Activated CD8-positive, alpha-beta T cell treated with anti-CD3 and anti-CD28 coated beads, Interleukin-2, amount 10 ng/mL, durations not matched to agents 7 days and 5 days (primary cell): ENCODE measurements around the gene CIAO3. TPM values are rescaled to one million over a fixed set of nuclear protein-coding genes. Genes with fewer than 3 reads are reported as not detected.

Source experiments
- ATAC-seq: fragments of 150-1000 bp; cut with Tn5 transposase; one replicate; pipeline ENCODE4 v1.10.0; 2021; ENCODE audit warnings: moderate library complexity
- CTCF ChIA-PET: fragments of 350-600 bp; sonication (Branson Sonifier 250); formaldehyde crosslinking; loops from one replicate; lab custom pipeline; 2021; ENCODE audit warnings: antibody characterized with exemption; lab: Charles Lee
- POLR2A ChIA-PET: fragments of 350-600 bp; sonication (Branson Sonifier 250); formaldehyde crosslinking; loops from one replicate; lab custom pipeline; 2021; ENCODE audit warnings: antibody characterized with exemption; lab: Charles Lee
- DNase-seq: peaks from one replicate; pipeline ENCODE4 v3.0.0-alpha.2; 2020
- H3K27ac Mint-ChIP-seq: one replicate; pipeline ENCODE4 v1.8.0; 2021; ENCODE audit warnings: mild to moderate bottlenecking, mixed read lengths
- H3K27me3 Mint-ChIP-seq: one replicate; pipeline ENCODE4 v1.8.0; 2021; ENCODE audit warnings: low read depth, mixed read lengths
- H3K36me3 Mint-ChIP-seq: one replicate; pipeline ENCODE4 v1.8.0; 2021; ENCODE audit warnings: low read depth, mixed read lengths
- H3K4me1 Mint-ChIP-seq: one replicate; pipeline ENCODE4 v1.8.0; 2021; ENCODE audit warnings: low read depth, mixed read lengths
- H3K4me3 Mint-ChIP-seq: one replicate; pipeline ENCODE4 v1.8.0; 2021; ENCODE audit warnings: mild to moderate bottlenecking, mixed read lengths
- H3K9me3 Mint-ChIP-seq: one replicate; pipeline ENCODE4 v1.8.0; 2022; ENCODE audit warnings: mixed read lengths; ENCODE audit not compliant: insufficient read depth
- total RNA-seq, 2 experiments: library from RNA; stranded (reverse); gene quantifications; one replicate each; pipeline ENCODE4 v1.2.3, GENCODE V29; 2021

The CIAO3 gene
- total RNA-seq, 2 experiments from 2014 or later: 24.9 to 32.4 TPM

GRCh38 chr16:774086-775001, 33.5 kb upstream of the CIAO3 start:
- CTCF ChIA-PET: no interaction called here
- POLR2A ChIA-PET: no interaction called here

GRCh38 chr16:772959-773358, 32.2 kb upstream of the CIAO3 start:
- H3K4me1 Mint-ChIP-seq: no peaks in the 10 kb centered on the region
- ChIA-PET CTCF (no interaction called here), POLR2A (interaction anchor here (0.6 kb wide), 1 partner anchor 94 kb away, joined by 4 read pairs; no protein-coding TSS in a partner anchor)
- H3K4me3 Mint-ChIP-seq: no peak overlapping the region
- H3K36me3 Mint-ChIP-seq: no peaks in the 10 kb centered on the region
- no peaks in the 10 kb centered on the region for H3K27me3 Mint-ChIP-seq
- H3K27ac Mint-ChIP-seq: no peak overlapping the region
- no peaks in the 10 kb centered on the region for H3K9me3 Mint-ChIP-seq
- DNase-seq (no peak), ATAC-seq (no peak)

More at GRCh38 chr16:774086-775001, 33.5 kb upstream of the CIAO3 start:
- Mint-ChIP-seq H3K9me3 (no peaks in the 10 kb centered on the region), H3K4me3 (no peak overlapping the region), H3K27me3 (no peaks in the 10 kb centered on the region), H3K27ac (no peak overlapping the region), H3K36me3 (no peaks in the 10 kb centered on the region), H3K4me1 (no peaks in the 10 kb centered on the region)
- DNase-seq (no peak), ATAC-seq (no peak)

DNA sequence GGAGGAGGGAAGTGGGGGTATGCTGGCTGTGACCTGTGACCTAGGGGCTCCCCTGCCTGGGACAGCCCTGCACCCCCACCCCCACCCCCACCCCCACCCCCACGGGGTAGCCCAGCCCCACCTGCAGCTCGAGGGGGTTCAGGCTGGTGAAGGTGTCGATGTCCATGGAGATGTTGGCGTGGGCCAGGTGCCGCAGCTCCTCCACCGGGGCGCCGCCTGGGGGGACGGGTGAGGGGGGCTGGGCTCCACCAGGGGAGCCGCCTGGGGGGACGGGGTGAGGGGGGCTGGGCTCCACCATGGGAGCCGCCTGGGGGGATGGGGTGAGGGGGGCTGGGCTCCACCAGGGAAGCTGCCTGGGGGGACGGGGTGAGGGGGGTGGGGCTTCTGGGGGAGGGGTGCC, 29.6 kb upstream of the CIAO3 start:
- POLR2A ChIA-PET: no interaction called here
- Mint-ChIP-seq H3K9me3 (no peaks in the 10 kb centered on the region), H3K4me3 (no peak overlapping the region), H3K27me3 (no peaks in the 10 kb centered on the region), H3K4me1 (no peaks in the 10 kb centered on the region), H3K27ac (no peak overlapping the region), H3K36me3 (no peaks in the 10 kb centered on the region)
- DNase-seq (no peak), ATAC-seq (no peak)
- CTCF ChIA-PET: no interaction called here

DNA sequence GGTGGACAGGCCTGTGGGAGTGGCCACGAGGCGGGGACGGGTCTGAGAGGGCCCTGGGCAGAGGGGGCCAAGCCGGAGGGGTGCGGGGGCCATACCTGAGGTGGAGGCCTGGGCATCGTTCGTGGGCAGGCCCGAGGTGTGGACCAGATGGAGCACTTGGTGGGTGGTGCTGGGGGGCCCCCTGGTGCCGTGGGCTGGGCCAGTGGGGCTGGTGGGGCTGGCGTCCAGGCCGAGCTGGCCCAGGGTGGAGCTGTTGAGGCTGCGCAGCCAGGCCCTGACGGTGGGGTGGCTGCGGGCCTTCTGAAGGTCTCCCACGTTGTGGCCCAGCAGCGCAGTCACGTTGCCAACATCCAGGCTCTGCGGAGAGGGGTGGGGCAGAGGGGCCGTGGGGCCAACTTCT, 29.1 kb upstream of the CIAO3 start:
- Mint-ChIP-seq H3K27me3 (no peaks in the 10 kb centered on the region), H3K9me3 (no peaks in the 10 kb centered on the region), H3K27ac (no peak overlapping the region), H3K4me3 (no peak overlapping the region), H3K36me3 (no peaks in the 10 kb centered on the region), H3K4me1 (no peaks in the 10 kb centered on the region)
- POLR2A ChIA-PET: no interaction called here
- CTCF ChIA-PET: no interaction called here
- DNase-seq: no peak
- ATAC-seq: no peak

GRCh38 chr16:769184-769784, 28.5 kb upstream of the CIAO3 start:
- ATAC-seq (no peak), DNase-seq (no peak)
- no peak overlapping the region for H3K27ac Mint-ChIP-seq
- H3K4me3 Mint-ChIP-seq: no peak overlapping the region
- ChIA-PET POLR2A (no interaction called here), CTCF (no interaction called here)
- H3K36me3 Mint-ChIP-seq: no peaks in the 10 kb centered on the region
- H3K9me3 Mint-ChIP-seq: no peaks in the 10 kb centered on the region
- H3K4me1 Mint-ChIP-seq: no peaks in the 10 kb centered on the region
- H3K27me3 Mint-ChIP-seq: no peaks in the 10 kb centered on the region

- Mint-ChIP-seq H3K9me3 (no peaks in the 10 kb centered on the region), H3K27ac (no peak overlapping the region), H3K4me1 (no peaks in the 10 kb centered on the region), H3K36me3 (no peaks in the 10 kb centered on the region), H3K4me3 (no peak overlapping the region), H3K27me3 (no peaks in the 10 kb centered on the region)
- CTCF ChIA-PET: no interaction called here
- no peak for DNase-seq
- no peak for ATAC-seq
- POLR2A ChIA-PET: no interaction called here
Measured at GRCh38 chr16:768428-768827, 27.6 kb upstream of the CIAO3 start.

DNA sequence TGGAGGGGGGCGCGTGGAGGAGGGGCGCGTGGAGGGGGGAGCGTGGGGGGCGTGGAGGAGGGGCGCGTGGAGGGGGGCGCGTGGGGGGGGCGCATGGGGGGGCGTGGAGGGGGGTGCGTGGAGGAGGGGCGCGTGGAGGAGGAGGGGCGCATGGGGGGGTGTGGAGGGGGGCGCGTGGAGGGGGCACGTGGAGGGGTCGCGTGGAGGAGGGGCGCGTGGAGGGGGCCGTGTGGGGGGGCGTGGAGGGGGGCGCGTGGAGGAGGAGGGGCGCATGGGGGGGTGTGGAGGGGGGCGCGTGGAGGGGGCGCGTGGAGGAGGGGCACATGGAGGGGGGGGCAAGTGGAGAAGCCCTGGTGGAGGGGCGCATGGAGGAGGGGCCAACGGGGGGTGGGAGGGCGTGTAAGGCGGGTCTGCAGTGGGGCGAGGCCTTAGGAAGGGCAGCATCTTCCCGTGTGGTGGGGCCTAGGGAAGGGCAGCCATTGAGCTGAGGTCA, 27.0 kb upstream of the CIAO3 start:
- H3K9me3 Mint-ChIP-seq: no peaks in the 10 kb centered on the region
- no peaks in the 10 kb centered on the region for H3K36me3 Mint-ChIP-seq

GRCh38 chr16:766820-767640, 26.2 kb upstream of the CIAO3 start:
- no peak overlapping the region for H3K4me3 Mint-ChIP-seq
- ChIA-PET CTCF (no interaction called here), POLR2A (interaction anchor here (0.7 kb wide), 1 partner anchor 203 kb away, joined by 3 read pairs; no protein-coding TSS in a partner anchor)
- no peak overlapping the region for H3K27ac Mint-ChIP-seq
- no peaks in the 10 kb centered on the region for H3K9me3 Mint-ChIP-seq
- H3K4me1 Mint-ChIP-seq: no peaks in the 10 kb centered on the region
- ATAC-seq (no peak), DNase-seq (no peak)
- no peaks in the 10 kb centered on the region for H3K36me3 Mint-ChIP-seq
- H3K27me3 Mint-ChIP-seq: no peaks in the 10 kb centered on the region

More for the DNA sequence above, 27.0 kb upstream of the CIAO3 start:
- Mint-ChIP-seq H3K4me1 (no peaks in the 10 kb centered on the region), H3K27ac (no peak overlapping the region), H3K27me3 (no peaks in the 10 kb centered on the region), H3K4me3 (no peak overlapping the region)
- ATAC-seq (no peak), DNase-seq (no peak)
- ChIA-PET CTCF (no interaction called here), POLR2A (no interaction called here)

DNA sequence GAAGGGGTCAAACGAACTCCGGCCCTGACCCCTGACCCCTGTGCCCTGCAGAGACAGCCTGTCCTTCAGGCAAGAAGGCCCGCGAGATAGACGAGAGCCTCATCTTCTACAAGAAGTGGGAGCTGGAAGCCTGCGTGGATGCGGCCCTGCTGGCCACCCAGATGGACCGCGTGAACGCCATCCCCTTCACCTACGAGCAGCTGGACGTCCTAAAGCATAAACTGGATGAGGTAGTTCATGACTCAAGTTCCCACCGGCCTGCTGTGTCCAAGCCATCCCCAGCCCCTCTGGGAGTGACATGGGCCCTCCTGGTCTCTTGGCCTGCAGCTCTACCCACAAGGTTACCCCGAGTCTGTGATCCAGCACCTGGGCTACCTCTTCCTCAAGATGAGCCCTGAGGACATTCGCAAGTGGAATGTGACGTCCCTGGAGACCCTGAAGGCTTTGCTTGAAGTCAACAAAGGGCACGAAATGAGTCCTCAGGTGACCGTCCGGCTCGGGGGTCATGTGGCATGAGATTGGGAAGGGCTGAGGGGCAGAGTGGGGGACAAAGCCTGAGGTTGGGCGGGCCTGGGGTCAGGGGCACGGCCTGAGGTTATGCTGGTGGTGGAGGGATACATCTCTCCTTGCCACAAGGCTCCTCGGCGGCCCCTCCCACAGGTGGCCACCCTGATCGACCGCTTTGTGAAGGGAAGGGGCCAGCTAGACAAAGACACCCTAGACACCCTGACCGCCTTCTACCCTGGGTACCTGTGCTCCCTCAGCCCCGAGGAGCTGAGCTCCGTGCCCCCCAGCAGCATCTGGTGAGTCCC, 25.4 kb upstream of the CIAO3 start:
- ATAC-seq (no peak), DNase-seq (no peak)
- ChIA-PET POLR2A (interaction anchor here (0.7 kb wide), 2 partner anchors 204 to 836 kb away, joined by 3 read pairs; no protein-coding TSS in a partner anchor), CTCF (no interaction called here)
- no peak overlapping the region for H3K4me3 Mint-ChIP-seq
- H3K4me1 Mint-ChIP-seq: no peaks in the 10 kb centered on the region
- no peaks in the 10 kb centered on the region for H3K9me3 Mint-ChIP-seq
- no peak overlapping the region for H3K27ac Mint-ChIP-seq
- H3K27me3 Mint-ChIP-seq: no peaks in the 10 kb centered on the region
- no peaks in the 10 kb centered on the region for H3K36me3 Mint-ChIP-seq

GRCh38 chr16:765488-765865, 24.7 kb upstream of the CIAO3 start:
- no peak overlapping the region for H3K4me3 Mint-ChIP-seq
- ChIA-PET POLR2A (no interaction called here), CTCF (no interaction called here)
- no peaks in the 10 kb centered on the region for H3K36me3 Mint-ChIP-seq
- no peaks in the 10 kb centered on the region for H3K9me3 Mint-ChIP-seq
- ATAC-seq: no peak
- no peaks in the 10 kb centered on the region for H3K4me1 Mint-ChIP-seq
- no peak for DNase-seq
- H3K27me3 Mint-ChIP-seq: no peaks in the 10 kb centered on the region
- no peak overlapping the region for H3K27ac Mint-ChIP-seq

GRCh38 chr16:764848-765487, 24.2 kb upstream of the CIAO3 start:
- ATAC-seq: no peak
- H3K4me1 Mint-ChIP-seq: no peaks in the 10 kb centered on the region
- DNase-seq: no peak
- POLR2A ChIA-PET: no interaction called here
- H3K27ac Mint-ChIP-seq: no peak overlapping the region
- CTCF ChIA-PET: no interaction called here
- H3K36me3 Mint-ChIP-seq: no peaks in the 10 kb centered on the region
- no peak overlapping the region for H3K4me3 Mint-ChIP-seq
- no peaks in the 10 kb centered on the region for H3K9me3 Mint-ChIP-seq
- no peaks in the 10 kb centered on the region for H3K27me3 Mint-ChIP-seq
